K562 (cell line): ENCODE measurements around the gene STXBP4.

ENCODE experiments used
- CHD4 ChIP-seq: fragments of 200-600 bp; sonication (generic); IDR thresholded peaks from 3 replicates; pipeline ENCODE4 v1.6.1; 2012; ENCODE audit warnings: low read depth, mild to moderate bottlenecking, mixed read lengths, low read length, inconsistent platforms; ENCODE audit not compliant: insufficient read depth, insufficient replicate concordance, poor library complexity, severe bottlenecking
- CTCF ChIP-seq, 3 experiments: IDR thresholded peaks in 2 of 3; conservative IDR thresholded peaks in 1 of 3; 2 replicates each; pipeline ENCODE4 v1.5.1; 2011 to 2012; ENCODE audit warnings: low read length in 3 of 3, mild to moderate bottlenecking in 3 of 3, control low read depth in 2 of 3, improper control_type of control experiment in 1 of 3, inconsistent platforms in 1 of 3, low read depth in 1 of 3, mixed read lengths in 1 of 3, moderate library complexity in 1 of 3; ENCODE audit not compliant: insufficient read depth in 2 of 3
- ELF4 ChIP-seq: fragments of 450-650 bp; formaldehyde crosslinking; IDR thresholded peaks from 2 replicates; pipeline ENCODE4 v1.4.0; 2022; ENCODE audit warnings: missing genetic modification characterization
- POLR2A ChIP-seq: fragments of 450-650 bp; conservative IDR thresholded peaks from 2 replicates; pipeline ENCODE4 v1.6.1; 2016
- SREBF1 ChIP-seq: fragments of 150-350 bp; IDR thresholded peaks from 2 replicates; pipeline ENCODE4 v1.6.1; 2014; ENCODE audit warnings: antibody characterized with exemption, low read depth, low read length, borderline replicate concordance
- TAF1 ChIP-seq: IDR thresholded peaks from 2 replicates; pipeline ENCODE4 v1.6.1; 2011; ENCODE audit warnings: mild to moderate bottlenecking, low read length, moderate library complexity; ENCODE audit not compliant: insufficient read depth, control insufficient read depth, severe bottlenecking; ENCODE audit errors: extremely low read depth
- THAP7 ChIP-seq: fragments of 250-450 bp; sonication (Bioruptor Pico); IDR thresholded peaks from 2 replicates; pipeline ENCODE4 v1.5.0; 2021
- ZNF592 ChIP-seq: fragments of 450-650 bp; IDR thresholded peaks from 2 replicates; pipeline ENCODE4 v1.6.1; 2017; ENCODE audit warnings: antibody characterized with exemption, mild to moderate bottlenecking

- no peak for TF ChIP-seq POLR2A
- no peak for TF ChIP-seq TAF1
- no peak for TF ChIP-seq THAP7
- no peak for TF ChIP-seq ELF4 (CRISPR knock-in tag)
- TF ChIP-seq CHD4: no peak
- TF ChIP-seq CTCF (IDR thresholded peaks at IDR 0.05 in 2 of 3, conservative IDR thresholded peaks at IDR 0.05 in 1 of 3; ENCODE audit: insufficient read depth in 2 of 3, low read depth in 1 of 3, low read length in 3 of 3): no peak
- TF ChIP-seq SREBF1: no peak
- TF ChIP-seq ZNF592: no peak
These were observed 395 bp downstream of the STXBP4 start for GRCh38 chr17:54968988-54969332.
